Esophagus muscularis mucosa (tissue), 4 donors: Measurements from ENCODE around the gene BNC2. TPM values are rescaled to one million over a fixed set of nuclear protein-coding genes. Genes with fewer than 3 reads are reported as not detected.
"Not testable (repeated sequence)": the region's sequence is repeated elsewhere in the genome, so short reads cannot be mapped to it uniquely, and the experiment has no call there.

Source experiments
- DNase-seq: peaks from one replicate; pipeline ENCODE4 v3.0.0-alpha.2; 2017; ENCODE audit errors: extremely low spot score
- H3K27ac ChIP-seq, 4 donors: fragments of 200-600 bp; sonication (generic); replicated peaks in 1 of 4; 1 replicate in 3 of 4; 2 replicates in 1 of 4; pipeline ENCODE4 v1.5.1; 2016 to 2019; ENCODE audit warnings: mild to moderate bottlenecking in 1 of 4
- H3K27me3 ChIP-seq, 4 donors: fragments of 200-600 bp; sonication (generic); one replicate each; pipeline versions ENCODE4 v1.5.1 to v1.6.0; 2016 to 2019
- H3K36me3 ChIP-seq, 4 donors: fragments of 200-600 bp; sonication (generic); one replicate each; pipeline ENCODE4 v1.5.1; 2016 to 2019
- H3K4me1 ChIP-seq, 4 donors: fragments of 200-600 bp; sonication (generic); one replicate each; pipeline ENCODE4 v1.5.1; 2016 to 2019
- H3K4me3 ChIP-seq, 4 donors: fragments of 200-600 bp; sonication (generic); 1 replicate in 2 of 4; 2 replicates in 2 of 4; pipeline ENCODE4 v1.5.1; 2016 to 2019; ENCODE audit warnings: mild to moderate bottlenecking in 4 of 4, moderate library complexity in 1 of 4
- H3K9me3 ChIP-seq, 4 donors: fragments of 200-600 bp; sonication (generic); 1 replicate in 3 of 4; 2 replicates in 1 of 4; pipeline ENCODE4 v1.5.1; 2016 to 2019
- CTCF ChIP-seq, 3 experiments: fragments of 200-600 bp in 2 of 3; fragments of 450-650 bp in 1 of 3; sonication (generic) in 2 of 3; IDR thresholded peaks; one replicate each; pipeline ENCODE4 v1.5.1; 2017 to 2019; ENCODE audit warnings: antibody characterized with exemption in 3 of 3, mild to moderate bottlenecking in 2 of 3, moderate library complexity in 1 of 3
- EP300 ChIP-seq: sonication (generic); formaldehyde crosslinking; IDR thresholded peaks from one replicate; pipeline ENCODE4 v1.6.1; 2017; ENCODE audit warnings: antibody characterized with exemption
- POLR2A ChIP-seq: fragments of 450-650 bp; IDR thresholded peaks from one replicate; pipeline ENCODE4 v1.6.1; 2017; ENCODE audit warnings: antibody characterized with exemption, moderate library complexity, mild to moderate bottlenecking, low read depth
- POLR2AphosphoS5 ChIP-seq, 2 donors: sonication (generic); formaldehyde crosslinking; IDR thresholded peaks; one replicate each; pipeline ENCODE4 v1.6.1; 2017; ENCODE audit warnings: antibody characterized with exemption in 2 of 2
- WGBS: methylation state at CpG from one replicate; pipeline ENCODE4 v1.1.5; 2018; 5-methylcytosine and 5-hydroxymethylcytosine counted together
- intact Hi-C: fragments of 100-400 bp; cut with DNase I; formaldehyde crosslinking; loops from one replicate; pipeline ENCODE4 v1.15.1; 2023
- total RNA-seq, 4 donors: library from RNA; depleted of rRNA; stranded (reverse); fragments of >200 nt; gene quantifications; one replicate each; pipeline versions ENCODE4 v1.1.0 to v1.2.1, GENCODE V29; 2016

The BNC2 gene
- total RNA-seq, 4 donors from 2014 or later = 95.3 to 138 (median 123) TPM

- intact Hi-C loops = no loop called here
- H3K27ac ChIP-seq = no peak overlapping the region
- H3K36me3 ChIP-seq = peaks cover 0 to 5% (median 0%) of the 10 kb centered on the region in 4 donors
- H3K27me3 ChIP-seq = no peaks in the 10 kb centered on the region
- TF ChIP-seq EP300 (no peak), POLR2AphosphoS5 (IDR thresholded peaks at IDR 0.05) (no peak), POLR2A (no peak), CTCF (IDR thresholded peaks at IDR 0.05) (no peak)
- H3K9me3 ChIP-seq = no peaks in the 10 kb centered on the region
- H3K4me1 ChIP-seq = peaks cover 0 to 53% (median 44%) of the 10 kb centered on the region in 4 donors
- WGBS = 83% methylated on average over 3 of the region's 3 CpGs
- no peak overlapping the region for H3K4me3 ChIP-seq
- DNase-seq = no peak
These were observed 327.2 kb downstream of the BNC2 start for GRCh38 chr9:16543225-16543624.

DNA sequence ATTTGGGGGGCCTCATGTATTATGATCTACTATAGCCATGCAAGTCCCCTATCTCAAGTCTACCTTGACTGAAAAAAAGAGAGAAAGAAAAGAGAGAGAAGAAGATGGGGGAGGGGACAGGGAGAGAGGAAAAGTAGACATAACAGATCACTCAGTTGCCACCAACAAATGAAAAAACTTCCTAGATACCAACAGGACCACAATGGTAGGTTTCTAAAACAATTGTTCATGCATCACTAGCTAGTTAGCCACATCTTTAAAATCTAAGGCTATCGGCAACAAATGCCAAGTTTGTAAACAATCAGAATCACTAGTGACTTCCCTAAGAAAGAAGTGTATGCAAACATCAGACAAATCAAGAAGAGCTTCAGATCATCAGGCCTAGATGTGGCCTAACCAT is 328.2 kb downstream of the BNC2 start:
- Histone ChIP-seq H3K27me3 (no peaks in the 10 kb centered on the region), H3K4me1 (peaks cover 0 to 53% (median 44%) of the 10 kb centered on the region in 4 donors), H3K27ac (no peak overlapping the region), H3K9me3 (no peaks in the 10 kb centered on the region), H3K36me3 (no peaks in the 10 kb centered on the region), H3K4me3 (no peak overlapping the region)
- no peak for TF ChIP-seq POLR2AphosphoS5 (IDR thresholded peaks at IDR 0.05)
- TF ChIP-seq EP300 = no peak
- no peak for TF ChIP-seq POLR2A
- no peak for TF ChIP-seq CTCF (IDR thresholded peaks at IDR 0.05)
- no peak for DNase-seq
- 31% methylated on average over 1 of the region's 1 CpG for WGBS
- intact Hi-C loops = no loop called here

- Histone ChIP-seq H3K4me1 (peaks cover 0 to 53% (median 44%) of the 10 kb centered on the region in 4 donors), H3K36me3 (no peaks in the 10 kb centered on the region), H3K27ac (no peak overlapping the region), H3K9me3 (no peaks in the 10 kb centered on the region), H3K4me3 (no peak overlapping the region), H3K27me3 (no peaks in the 10 kb centered on the region)
- intact Hi-C loops = no loop called here
- 79% methylated on average over 7 of the region's 7 CpGs for WGBS
- DNase-seq = no peak
- no peak for TF ChIP-seq POLR2A
- TF ChIP-seq POLR2AphosphoS5 (IDR thresholded peaks at IDR 0.05) = no peak
- TF ChIP-seq EP300 = no peak
- TF ChIP-seq CTCF (IDR thresholded peaks at IDR 0.05) = no peak
These were observed 329.5 kb downstream of the BNC2 start for GRCh38 chr9:16540743-16541613.

DNA sequence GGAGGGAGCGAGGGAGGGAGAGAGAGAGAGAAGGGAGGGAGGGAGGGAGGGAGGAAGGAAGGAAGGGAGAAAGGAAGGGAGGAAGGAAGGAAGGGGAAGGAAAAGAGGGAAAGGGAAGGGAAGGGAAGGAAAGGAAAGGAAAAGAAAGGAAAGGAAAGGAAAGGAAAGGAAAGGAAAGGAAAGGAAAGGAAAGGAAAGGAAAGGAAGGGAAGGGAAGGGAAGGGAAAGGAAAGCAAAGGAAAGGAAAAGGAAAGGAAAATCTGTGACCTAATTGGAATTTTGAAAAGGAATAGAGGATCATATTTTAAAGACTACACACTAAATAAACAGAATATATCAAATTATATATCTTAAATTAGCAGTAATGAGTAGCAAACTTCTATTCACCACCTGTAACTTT is 330.8 kb downstream of the BNC2 start:
- H3K9me3 ChIP-seq, H3K27me3 ChIP-seq, H3K27ac ChIP-seq, DNase-seq, H3K4me3 ChIP-seq, H3K36me3 ChIP-seq, intact Hi-C loops: not testable (repeated sequence)
- peaks cover 0 to 40% (median 32%) of the 10 kb centered on the region in 4 donors for H3K4me1 ChIP-seq
- 100% methylated on average over 1 of the region's 1 CpG for WGBS

DNA sequence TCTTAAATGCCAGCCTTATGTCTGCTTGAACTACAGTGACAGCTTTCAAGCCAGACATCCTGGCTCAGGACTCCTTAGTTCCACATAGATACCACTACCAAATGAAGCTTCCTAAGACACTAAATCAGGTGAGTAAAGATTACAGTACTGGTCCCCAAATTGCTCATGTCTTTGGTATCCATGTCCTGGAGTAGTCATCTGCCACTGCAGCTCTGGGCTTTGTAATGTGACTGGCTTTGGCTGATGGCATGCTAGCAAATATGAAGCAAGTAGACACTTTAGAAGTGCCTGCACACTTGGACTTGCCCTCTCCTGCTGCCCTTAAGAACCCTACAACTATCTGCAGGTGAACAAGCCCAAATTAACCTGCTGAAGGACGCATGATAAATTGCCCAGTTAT is 334.9 kb downstream of the BNC2 start:
- TF ChIP-seq POLR2AphosphoS5 (IDR thresholded peaks at IDR 0.05) (no peak), CTCF (IDR thresholded peaks at IDR 0.05) (no peak), EP300 (no peak), POLR2A (no peak)
- intact Hi-C loops = no loop called here
- H3K27me3 ChIP-seq = no peaks in the 10 kb centered on the region
- H3K4me3 ChIP-seq = no peak overlapping the region
- WGBS = 86% methylated on average over 1 of the region's 1 CpG
- H3K36me3 ChIP-seq = no peaks in the 10 kb centered on the region
- no peaks in the 10 kb centered on the region for H3K9me3 ChIP-seq
- peaks cover 0 to 11% (median 9%) of the 10 kb centered on the region in 4 donors for H3K4me1 ChIP-seq
- DNase-seq = no peak
- H3K27ac ChIP-seq = no peak overlapping the region
